Muscle of arm (tissue), 14 donors: ENCODE results near the gene CSAG1. TPM values are rescaled to one million over a fixed set of nuclear protein-coding genes. Genes with fewer than 3 reads are reported as not detected.
"Not testable (repeated sequence)": the region's sequence is repeated elsewhere in the genome, so short reads cannot be mapped to it uniquely, and the experiment has no call there.

Experiments used
- DNase-seq: peaks from one replicate; pipeline ENCODE4 v3.0.0-alpha.2; 2013
- long read RNA-seq, 11 donors: transcript quantifications; one replicate each; lab custom pipeline, GENCODE V29; 2026
- polyA plus RNA-seq, 12 donors: library from polyadenylated mRNA; unstranded; fragments of 120-200 nt; gene quantifications; one replicate each; pipeline ENCODE4 v1.2.1, GENCODE V29; 2013; ENCODE audit not compliant: insufficient read length in 12 of 12

CSAG1 gene, protein sequence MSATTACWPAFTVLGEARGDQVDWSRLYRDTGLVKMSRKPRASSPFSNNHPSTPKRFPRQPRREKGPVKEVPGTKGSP
- polyA plus RNA-seq, result under 1 TPM in 1 of 12 donors, not detected in 11; 0.30 TPM
- long read RNA-seq, donor 1, result 0 reads
- long read RNA-seq, donor 2, result 0 reads
- long read RNA-seq, donor 3, result 0 reads
- long read RNA-seq, donor 4, result 0 reads
- long read RNA-seq, donor 5, result 0 reads
- long read RNA-seq, donor 6, result 0 reads
- long read RNA-seq, donor 7, result 0 reads
- long read RNA-seq, donor 8, result 0 reads
- long read RNA-seq, donor 9, result 0 reads
- long read RNA-seq, donor 10, result 0 reads
- long read RNA-seq, donor 11, result 0 reads

DNA sequence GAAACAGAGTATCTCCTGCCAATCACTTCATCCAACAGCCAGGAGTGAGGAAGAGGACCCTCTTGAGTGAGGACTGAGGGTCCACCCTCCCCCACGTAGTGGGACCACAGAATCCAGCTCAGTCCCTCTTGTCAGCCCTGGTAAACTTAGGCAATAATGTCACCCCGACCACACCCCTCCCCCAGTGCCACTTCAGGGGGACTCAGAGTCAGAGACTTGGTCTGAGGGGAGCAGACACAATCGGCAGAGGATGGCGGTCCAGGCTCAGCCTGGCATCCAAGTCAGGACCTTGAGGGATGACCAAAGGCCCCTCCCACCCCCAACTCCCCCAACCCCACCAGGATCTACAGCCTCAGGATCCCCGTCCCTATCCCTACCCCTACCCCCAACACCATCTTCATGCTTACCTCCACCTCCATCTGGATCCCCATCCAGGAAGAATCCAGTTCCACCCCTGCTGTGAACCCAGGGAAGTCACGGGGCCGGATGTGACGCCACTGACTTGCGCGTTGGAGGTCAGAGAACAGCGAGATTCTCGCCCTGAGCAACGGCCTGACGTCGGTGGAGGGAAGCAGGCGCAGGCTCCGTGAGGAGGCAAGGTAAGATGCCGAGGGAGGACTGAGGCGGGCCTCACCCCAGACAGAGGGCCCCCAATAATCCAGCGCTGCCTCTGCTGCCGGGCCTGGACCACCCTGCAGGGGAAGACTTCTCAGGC is at the start of gene CSAG1, which contains the start of gene MAGEA12:
Gene CSAG1, minus strand, starts transcription at position 461 of the 715 bp plus-strand sequence. CDS start 1,261 bp downstream, outside the sequence.
Gene MAGEA12, plus strand, starts transcription at position 497 of the 715 bp plus-strand sequence. CDS start 2,405 bp downstream, outside the sequence.
- no peak for DNase-seq

DNA sequence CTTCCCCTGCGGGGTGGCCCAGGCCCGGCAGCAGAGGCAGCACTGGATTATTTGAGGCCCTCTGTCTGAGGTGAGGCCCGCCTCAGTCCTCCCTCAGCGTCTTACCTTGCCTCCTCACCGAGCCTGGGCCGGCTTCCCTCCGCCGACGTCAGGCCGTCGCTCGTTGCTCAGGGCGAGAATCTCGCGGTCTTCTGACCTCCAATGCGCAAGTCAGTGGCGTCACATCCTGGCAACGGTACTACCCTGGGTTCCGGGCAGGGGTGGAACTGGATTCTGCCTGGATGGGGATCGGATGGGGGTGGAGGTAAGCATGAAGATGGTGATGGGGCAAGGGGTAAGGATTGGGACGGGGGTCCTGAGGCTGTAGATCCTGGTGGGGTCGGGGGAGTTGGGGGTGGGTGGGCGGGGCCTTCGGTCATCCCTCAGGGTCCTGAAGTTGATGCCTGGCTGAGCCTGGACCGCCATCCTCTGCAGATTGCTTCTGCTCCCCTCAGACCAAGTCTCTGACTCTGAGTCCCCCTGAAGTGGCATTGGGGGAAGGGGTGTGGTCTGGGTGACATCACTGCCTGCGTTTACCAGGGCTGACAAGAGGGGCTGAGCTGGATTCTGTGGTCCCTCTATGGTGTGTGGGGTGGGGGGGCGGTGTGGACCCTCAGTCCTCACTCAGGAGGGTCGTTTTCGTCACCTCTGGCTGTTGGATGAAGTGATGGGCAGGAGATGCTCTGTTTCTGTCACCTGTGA is 36.2 kb upstream of the CSAG1 start, which contains the start of gene MAGEA6:
Gene MAGEA6, minus strand, starts transcription at position 141 of the 741 bp plus-strand sequence. CDS start 2,039 bp downstream, outside the sequence.
- DNase-seq, result not testable (repeated sequence)

DNA sequence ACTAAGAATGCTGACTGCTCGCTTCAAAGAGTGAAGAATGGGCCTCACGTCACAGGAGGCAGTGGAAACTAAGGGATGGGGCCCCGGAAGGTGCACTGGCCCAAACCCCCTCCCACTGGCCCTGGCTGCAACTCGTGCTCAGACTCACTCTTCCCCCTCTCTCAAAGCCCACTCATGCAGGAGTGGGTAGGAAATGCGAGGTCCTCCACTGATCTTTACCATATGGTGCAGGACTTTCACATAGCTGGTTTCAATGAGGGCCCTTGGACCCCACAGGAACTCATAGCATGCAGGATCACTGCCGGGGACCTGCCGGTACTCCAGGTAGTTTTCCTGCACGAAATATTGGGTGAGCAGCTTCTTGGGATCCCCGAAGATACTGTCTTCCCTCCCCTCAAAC is 33.0 kb upstream of the CSAG1 start:
- DNase-seq, result not testable (repeated sequence)

DNA sequence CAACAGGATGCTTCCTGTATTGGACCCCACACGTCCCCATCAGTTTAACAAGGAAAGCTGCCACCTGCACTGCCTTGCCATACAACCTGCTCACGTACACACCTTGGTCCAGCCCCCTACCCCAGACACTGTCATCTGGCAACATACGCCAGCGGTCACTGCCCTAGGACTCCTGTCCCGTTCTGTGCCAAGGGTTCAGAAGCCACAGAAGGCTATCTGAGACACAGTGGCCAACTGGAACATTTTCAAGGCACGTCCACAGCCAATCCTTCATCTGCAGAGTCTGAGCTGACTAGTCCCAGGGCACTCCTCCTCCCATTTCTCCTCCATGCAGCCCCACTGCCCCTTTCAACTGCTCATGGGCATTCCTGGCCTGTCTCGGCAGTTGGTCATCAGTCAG is 28.1 kb upstream of the CSAG1 start:
- DNase-seq, result not testable (repeated sequence)

DNA sequence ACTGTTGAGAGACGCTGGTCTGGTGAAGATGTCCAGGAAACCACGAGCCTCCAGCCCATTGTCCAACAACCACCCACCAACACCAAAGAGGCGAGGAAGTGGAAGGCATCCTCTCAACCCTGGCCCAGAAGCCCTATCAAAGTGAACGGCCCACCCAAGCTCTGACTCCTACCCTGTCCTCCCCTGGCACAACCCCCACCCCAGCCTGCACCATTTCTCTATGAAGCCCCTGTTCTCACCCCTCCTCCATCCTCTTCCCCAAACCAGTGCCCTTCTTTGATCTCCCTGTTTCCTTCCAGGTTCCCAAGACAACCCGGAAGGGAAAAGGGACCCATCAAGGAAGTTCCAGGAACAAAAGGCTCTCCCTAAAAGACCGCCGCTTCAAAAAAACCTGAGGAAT is 26.0 kb upstream of the CSAG1 start:
- DNase-seq, result not testable (repeated sequence)

DNA sequence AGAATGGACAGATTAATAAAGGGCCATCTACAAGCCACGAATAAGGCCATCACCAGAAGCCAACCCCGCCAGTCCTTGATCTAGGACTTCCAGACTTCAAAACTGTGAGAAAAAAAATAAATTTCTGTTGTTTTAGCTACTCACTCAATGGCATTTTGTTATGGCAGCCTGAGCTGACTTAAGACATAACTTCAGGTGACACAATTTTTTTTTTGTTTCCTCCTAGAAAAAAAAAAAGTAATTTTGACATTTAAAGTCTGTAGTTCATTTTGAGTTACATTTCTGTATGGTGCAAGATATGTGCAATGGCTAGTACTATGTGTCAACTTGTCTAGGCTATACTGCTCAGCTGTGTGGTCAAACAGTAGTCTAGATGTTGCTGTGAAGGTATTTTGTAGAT is 25.4 kb upstream of the CSAG1 start, which contains the start of gene CSAG3:
Gene CSAG3, plus strand, starts transcription at position 301 of the 400 bp plus-strand sequence.
- not testable (repeated sequence) for DNase-seq

DNA sequence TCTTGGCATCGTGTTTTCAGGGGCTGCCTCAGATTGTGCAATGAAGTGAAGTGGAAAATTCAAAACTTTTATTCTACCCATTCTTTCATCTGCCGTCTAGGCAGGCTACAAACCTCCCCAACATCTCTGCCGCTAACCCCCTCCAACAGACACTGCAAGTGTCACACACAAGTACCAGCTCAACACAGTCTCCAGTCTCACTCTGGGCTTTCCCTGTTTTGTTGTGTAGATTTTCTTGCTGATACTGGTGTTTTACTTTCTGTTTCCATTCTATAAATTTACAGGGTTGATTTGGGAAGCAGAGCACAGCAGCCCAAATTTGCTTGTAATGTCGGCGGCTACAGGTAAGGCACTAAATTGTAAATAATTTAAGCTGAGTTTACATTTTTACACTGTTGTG is 21.4 kb upstream of the CSAG1 start:
- DNase-seq, result not testable (repeated sequence)

DNA sequence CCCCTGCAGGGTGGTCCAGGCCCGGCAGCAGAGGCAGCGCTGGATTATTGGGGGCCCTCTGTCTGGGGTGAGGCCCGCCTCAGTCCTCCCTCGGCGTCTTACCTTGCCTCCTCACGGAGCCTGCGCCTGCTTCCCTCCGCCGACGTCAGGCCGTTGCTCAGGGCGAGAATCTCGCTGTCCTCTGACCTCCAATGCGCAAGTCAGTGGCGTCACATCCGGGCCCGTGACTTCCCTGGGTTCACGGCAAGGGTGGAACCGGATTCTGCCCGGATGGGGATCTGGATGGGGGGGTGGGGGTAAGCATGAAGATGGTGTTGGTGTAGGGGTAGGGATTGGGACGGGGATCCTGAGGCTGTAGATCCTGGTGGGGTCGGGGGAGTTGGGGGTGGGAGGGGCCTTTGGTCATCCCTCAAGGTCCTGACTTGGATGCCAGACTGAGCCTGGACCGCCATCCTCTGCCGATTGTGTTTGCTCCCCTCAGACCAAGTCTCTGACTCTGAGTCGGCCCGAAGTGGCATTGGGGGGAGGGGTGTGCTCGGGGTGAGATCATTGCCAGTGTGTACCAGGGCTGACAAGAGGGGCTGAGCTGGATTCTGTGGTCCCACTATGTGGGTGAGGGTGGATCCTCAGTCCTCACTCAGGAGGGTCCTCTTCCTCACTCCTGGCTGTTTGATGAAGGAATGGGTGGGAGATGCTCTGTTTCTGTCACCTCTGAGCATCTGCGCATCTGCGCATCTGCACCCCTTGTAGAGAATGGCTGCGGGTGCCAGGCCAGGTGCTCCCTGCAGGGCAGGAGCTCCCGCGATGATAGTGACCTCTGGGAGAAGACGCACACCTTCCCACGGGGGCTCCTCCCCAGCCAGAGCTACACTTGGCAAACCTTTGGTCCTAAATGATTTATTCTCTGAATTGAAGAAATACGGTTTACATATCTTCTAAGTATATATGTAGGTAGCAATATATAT is 20.4 kb upstream of the CSAG1 start, which contains the start of gene MAGEA2:
Gene MAGEA2, minus strand, starts transcription at position 157 of the 965 bp plus-strand sequence. CDS start 2,479 bp downstream, outside the sequence.
- not testable (repeated sequence) for DNase-seq

DNA sequence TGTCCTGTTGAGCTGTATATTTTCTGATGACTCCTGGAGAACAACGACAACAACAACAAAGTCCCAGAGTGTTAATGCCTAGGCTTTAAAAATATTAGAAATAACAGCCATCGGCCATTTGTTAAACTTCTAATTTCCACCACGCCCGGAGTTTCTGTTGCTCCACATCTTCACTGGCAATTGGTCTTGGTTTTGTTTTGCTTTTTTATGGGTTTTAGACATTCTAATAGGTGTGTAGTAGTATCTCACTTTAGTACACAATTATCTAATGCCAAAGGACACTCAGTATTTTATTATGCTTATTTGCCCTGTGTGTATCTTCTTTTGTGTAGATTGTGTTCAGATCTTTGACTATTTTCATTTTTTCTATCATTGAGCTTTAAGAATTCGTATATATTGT is 5.0 kb upstream of the CSAG1 start:
- DNase-seq, result no peak

DNA sequence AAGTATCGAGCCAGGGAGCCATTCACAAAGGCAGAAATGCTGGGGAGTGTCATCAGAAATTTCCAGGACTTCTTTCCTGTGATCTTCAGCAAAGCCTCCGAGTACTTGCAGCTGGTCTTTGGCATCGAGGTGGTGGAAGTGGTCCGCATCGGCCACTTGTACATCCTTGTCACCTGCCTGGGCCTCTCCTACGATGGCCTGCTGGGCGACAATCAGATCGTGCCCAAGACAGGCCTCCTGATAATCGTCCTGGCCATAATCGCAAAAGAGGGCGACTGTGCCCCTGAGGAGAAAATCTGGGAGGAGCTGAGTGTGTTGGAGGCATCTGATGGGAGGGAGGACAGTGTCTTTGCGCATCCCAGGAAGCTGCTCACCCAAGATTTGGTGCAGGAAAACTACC is 3.0 kb upstream of the CSAG1 start:
- not testable (repeated sequence) for DNase-seq

DNA sequence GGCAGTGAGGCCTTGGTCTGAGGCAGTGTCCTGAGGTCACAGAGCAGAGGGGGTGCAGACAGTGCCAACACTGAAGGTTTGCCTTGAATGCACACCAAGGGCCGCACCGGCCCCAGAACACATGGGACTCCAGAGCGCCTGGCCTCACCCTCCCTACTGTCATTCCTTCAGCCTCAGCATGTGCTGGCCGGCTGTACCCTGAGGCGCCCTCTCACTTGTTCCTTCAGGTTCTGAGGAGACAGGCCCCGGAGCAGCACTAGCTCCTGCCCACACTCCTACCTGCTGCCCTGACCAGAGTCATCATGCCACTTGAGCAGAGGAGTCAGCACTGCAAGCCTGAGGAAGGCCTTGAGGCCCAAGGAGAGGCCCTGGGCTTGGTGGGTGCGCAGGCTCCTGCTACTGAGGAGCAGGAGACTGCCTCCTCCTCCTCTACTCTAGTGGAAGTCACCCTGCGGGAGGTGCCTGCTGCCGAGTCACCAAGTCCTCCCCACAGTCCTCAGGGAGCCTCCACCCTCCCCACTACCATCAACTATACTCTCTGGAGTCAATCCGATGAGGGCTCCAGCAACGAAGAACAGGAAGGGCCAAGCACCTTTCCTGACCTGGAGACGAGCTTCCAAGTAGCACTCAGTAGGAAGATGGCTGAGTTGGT is 2.5 kb upstream of the CSAG1 start:
- no peak for DNase-seq

DNA sequence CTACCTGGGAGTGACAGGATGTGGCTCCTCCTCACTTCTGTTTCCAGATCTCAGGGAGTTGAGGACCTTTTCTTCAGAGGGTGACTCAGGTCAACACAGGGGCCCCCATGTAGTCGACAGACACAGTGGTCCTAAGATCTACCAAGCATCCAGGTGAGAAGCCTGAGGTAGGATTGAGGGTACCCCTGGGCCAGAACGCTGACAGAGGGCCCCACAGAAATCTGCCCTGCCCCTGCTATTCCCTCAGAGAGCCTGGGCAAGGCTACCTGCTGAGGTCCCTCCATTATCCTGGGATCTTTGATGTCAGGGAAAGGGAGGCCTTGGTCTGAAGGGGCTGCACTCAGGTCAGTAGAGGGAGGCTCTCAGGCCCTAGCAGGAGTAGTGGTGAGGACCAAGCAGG is 1.6 kb upstream of the CSAG1 start:
- no peak for DNase-seq

DNA sequence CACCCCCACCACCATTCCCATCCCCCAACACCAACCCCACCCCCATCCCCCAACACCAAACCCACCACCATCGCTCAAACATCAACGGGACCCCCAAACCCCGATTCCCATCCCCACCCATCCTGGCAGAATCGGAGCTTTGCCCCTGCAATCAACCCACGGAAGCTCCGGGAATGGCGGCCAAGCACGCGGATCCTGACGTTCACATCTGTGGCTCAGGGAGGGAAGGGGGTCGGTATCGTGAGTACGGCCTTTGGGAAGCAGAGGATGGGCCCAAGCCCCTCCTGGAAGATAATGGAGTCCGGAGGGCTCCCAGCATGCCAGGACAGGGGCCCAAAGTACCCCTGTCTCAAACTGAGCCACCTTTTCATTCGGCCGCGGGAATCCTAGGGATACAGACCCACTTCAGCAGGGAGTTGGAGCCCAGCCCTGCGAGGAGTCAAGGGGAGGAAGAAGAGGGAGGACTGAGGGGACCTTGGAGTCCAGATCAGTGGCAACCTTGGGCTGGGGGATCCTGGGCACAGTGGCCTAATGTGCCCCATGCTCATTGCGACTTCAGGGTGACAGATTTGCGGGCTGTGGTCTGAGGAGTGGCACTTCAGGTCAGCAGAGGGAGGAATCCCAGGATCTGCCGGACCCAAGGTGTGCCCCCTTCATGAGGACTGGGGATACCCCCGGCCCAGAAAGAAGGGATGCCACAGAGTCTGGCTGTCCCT is 780 bp upstream of the CSAG1 start:
- not testable (repeated sequence) for DNase-seq

DNA sequence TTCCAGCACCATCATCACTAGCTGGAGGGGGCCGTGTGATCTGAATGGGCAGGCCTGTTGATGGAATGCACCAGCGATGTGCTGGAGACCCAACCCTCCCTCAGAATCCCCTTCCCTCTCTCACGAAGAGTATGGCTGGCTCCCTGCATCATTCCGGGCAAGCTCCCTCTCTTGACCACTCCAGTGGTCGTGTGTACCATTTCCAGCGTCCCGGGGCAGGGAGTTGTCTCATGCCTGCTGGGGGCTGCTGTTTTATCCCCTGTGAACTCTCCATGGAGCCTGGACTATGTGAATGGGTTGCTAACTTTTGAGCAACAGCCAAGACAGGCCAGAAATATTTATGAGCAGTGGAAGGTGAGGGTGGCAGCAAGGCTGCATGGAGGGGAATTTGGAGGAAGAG is 8.1 kb downstream of the CSAG1 start:
- no peak for DNase-seq

DNA sequence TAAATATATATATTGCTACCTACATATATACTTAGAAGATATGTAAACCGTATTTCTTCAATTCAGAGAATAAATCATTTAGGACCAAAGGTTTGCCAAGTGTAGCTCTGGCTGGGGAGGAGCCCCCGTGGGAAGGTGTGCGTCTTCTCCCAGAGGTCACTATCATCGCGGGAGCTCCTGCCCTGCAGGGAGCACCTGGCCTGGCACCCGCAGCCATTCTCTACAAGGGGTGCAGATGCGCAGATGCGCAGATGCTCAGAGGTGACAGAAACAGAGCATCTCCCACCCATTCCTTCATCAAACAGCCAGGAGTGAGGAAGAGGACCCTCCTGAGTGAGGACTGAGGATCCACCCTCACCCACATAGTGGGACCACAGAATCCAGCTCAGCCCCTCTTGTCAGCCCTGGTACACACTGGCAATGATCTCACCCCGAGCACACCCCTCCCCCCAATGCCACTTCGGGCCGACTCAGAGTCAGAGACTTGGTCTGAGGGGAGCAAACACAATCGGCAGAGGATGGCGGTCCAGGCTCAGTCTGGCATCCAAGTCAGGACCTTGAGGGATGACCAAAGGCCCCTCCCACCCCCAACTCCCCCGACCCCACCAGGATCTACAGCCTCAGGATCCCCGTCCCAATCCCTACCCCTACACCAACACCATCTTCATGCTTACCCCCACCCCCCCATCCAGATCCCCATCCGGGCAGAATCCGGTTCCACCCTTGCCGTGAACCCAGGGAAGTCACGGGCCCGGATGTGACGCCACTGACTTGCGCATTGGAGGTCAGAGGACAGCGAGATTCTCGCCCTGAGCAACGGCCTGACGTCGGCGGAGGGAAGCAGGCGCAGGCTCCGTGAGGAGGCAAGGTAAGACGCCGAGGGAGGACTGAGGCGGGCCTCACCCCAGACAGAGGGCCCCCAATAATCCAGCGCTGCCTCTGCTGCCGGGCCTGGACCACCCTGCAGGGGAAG is 19.4 kb downstream of the CSAG1 start, which contains the start of gene MAGEA2B:
Gene MAGEA2B, plus strand, starts transcription at position 814 of the 973 bp plus-strand sequence. CDS start 2,479 bp downstream, outside the sequence.
- not testable (repeated sequence) for DNase-seq

DNA sequence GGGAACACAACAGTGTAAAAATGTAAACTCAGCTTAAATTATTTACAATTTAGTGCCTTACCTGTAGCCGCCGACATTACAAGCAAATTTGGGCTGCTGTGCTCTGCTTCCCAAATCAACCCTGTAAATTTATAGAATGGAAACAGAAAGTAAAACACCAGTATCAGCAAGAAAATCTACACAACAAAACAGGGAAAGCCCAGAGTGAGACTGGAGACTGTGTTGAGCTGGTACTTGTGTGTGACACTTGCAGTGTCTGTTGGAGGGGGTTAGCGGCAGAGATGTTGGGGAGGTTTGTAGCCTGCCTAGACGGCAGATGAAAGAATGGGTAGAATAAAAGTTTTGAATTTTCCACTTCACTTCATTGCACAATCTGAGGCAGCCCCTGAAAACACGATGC is 20.3 kb downstream of the CSAG1 start:
- DNase-seq, result not testable (repeated sequence)

DNA sequence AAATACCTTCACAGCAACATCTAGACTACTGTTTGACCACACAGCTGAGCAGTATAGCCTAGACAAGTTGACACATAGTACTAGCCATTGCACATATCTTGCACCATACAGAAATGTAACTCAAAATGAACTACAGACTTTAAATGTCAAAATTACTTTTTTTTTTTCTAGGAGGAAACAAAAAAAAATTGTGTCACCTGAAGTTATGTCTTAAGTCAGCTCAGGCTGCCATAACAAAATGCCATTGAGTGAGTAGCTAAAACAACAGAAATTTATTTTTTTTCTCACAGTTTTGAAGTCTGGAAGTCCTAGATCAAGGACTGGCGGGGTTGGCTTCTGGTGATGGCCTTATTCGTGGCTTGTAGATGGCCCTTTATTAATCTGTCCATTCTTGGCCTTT is 24.3 kb downstream of the CSAG1 start, which contains the start of gene CSAG2:
Gene CSAG2, minus strand, starts transcription at position 101 of the 400 bp plus-strand sequence. CDS start 161 bp downstream, outside the sequence.
- DNase-seq, result not testable (repeated sequence)

DNA sequence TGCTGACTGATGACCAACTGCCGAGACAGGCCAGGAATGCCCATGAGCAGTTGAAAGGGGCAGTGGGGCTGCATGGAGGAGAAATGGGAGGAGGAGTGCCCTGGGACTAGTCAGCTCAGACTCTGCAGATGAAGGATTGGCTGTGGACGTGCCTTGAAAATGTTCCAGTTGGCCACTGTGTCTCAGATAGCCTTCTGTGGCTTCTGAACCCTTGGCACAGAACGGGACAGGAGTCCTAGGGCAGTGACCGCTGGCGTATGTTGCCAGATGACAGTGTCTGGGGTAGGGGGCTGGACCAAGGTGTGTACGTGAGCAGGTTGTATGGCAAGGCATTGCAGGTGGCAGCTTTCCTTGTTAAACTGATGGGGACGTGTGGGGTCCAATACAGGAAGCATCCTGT is 27.0 kb downstream of the CSAG1 start:
- DNase-seq, result not testable (repeated sequence)
